Right lobe of liver (tissue), 4 donors: Measurements from ENCODE around the gene CREB5.

Experiments used
- POLR2A ChIP-seq: fragments of 450-650 bp; IDR thresholded peaks from one replicate; pipeline ENCODE4 v1.6.1; 2017; ENCODE audit warnings: antibody characterized with exemption, mild to moderate bottlenecking
- TF ChIP-seq, protein P1 (sequence below), 4 donors: fragments of 200-600 bp in 3 of 4; fragments of 450-650 bp in 1 of 4; IDR thresholded peaks; one replicate each; pipeline versions ENCODE4 v1.5.1 to v1.8.0; 2016 to 2022; ENCODE audit warnings: antibody characterized with exemption in 4 of 4, mild to moderate bottlenecking in 2 of 4
- donor health status: DM: no; HTN: no; CAD: no.
- donor health status: DM: no; HTN: no; CAD: no.
- donor health status: DM: no; HTN: yes; CAD: no.

DNA sequence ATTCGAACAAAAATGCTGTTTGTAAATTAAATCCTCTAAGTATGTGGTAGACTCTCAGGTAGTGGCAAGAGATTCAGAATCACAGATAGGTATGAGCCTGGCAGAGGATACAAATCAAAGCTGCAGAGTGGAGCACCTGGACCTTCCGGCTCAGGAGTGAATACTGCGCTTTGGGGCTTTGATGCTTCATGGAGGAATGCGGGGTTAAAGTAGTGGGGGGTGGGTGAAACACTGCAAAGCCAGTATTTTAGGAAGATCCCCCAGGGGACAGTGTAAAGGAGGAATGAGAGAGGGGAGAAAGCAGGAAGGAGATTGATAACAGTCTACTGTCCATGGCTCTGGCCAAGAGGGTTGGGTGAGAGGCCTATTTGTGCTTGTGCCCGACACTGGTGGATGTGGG is 43.2 kb downstream of the CREB5 start:
- TF ChIP-seq POLR2A: no peak
- TF ChIP-seq, protein P1, sequence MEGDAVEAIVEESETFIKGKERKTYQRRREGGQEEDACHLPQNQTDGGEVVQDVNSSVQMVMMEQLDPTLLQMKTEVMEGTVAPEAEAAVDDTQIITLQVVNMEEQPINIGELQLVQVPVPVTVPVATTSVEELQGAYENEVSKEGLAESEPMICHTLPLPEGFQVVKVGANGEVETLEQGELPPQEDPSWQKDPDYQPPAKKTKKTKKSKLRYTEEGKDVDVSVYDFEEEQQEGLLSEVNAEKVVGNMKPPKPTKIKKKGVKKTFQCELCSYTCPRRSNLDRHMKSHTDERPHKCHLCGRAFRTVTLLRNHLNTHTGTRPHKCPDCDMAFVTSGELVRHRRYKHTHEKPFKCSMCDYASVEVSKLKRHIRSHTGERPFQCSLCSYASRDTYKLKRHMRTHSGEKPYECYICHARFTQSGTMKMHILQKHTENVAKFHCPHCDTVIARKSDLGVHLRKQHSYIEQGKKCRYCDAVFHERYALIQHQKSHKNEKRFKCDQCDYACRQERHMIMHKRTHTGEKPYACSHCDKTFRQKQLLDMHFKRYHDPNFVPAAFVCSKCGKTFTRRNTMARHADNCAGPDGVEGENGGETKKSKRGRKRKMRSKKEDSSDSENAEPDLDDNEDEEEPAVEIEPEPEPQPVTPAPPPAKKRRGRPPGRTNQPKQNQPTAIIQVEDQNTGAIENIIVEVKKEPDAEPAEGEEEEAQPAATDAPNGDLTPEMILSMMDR (IDR thresholded peaks at IDR 0.05): no peak
